ENCODE data around the gene CLEC17A.

CLEC17A gene

GRCh38 chr19:14556662-14557188 lies 26.2 kb upstream of the CLEC17A start:
- Mint-ChIP-seq H3K4me3 (peak overlapping the region in 2 of 3 experiments; percentile 14 to 27), H3K27me3 (ENCODE audit: low read depth) (no peaks in the 10 kb centered on the region), H3K36me3 (ENCODE audit: low read depth) (no peaks in the 10 kb centered on the region), H3K9me3 (no peaks in the 10 kb centered on the region), H3K4me1 (peaks cover 30% of the 10 kb centered on the region), H3K27ac (peak overlapping the region in 1 of 3 experiments; percentile 43)
- TF ChIP-seq CTCF (IDR thresholded peaks at IDR 0.05; ENCODE audit: unreplicated experiment in 3 of 3): peak; percentile 84 to 91 (median 88)

DNA sequence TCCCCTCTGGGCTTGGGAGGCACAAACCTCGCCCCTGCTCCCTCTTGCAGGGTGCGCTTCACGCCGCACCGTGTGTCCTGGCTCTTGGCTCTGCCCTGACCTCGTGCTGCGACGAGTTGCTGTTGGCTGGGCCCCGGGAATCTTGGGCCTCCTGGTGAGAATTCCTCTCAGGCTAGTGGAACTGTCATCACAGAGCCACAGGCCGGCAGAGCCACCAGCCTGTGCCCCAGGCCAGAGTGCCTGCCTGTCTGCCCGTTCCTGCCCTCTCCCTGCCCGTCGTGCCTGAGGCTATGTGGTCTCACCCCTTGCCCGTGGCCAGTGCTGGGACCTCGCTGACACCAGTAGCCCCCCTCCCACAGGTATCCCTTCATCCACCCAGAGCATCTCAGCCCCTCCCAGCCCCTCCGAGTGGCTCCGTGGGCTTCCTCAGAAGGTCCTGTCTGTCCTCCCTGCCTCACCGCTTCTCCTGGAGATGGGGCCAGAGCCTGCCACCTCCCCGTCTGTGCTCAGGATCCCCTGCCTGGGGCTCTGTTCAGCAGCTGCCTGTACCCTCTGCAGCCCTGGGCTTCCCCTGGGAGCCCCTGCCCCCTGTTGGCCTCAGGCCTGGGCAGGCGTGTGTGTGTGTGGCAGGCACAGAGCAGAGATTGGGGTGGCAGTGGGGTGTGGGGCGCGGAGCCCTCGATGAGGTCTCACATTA lies 24.4 kb upstream of the CLEC17A start:
- Mint-ChIP-seq H3K27me3 (ENCODE audit: low read depth) (no peaks in the 10 kb centered on the region), H3K4me3 (no peak overlapping the region), H3K4me1 (peaks cover 33% of the 10 kb centered on the region), H3K27ac (peak overlapping the region in 1 of 3 experiments; percentile 30), H3K36me3 (ENCODE audit: low read depth) (no peaks in the 10 kb centered on the region), H3K9me3 (no peaks in the 10 kb centered on the region)
- no peak for TF ChIP-seq CTCF (IDR thresholded peaks at IDR 0.05; ENCODE audit: unreplicated experiment in 3 of 3)

GRCh38 chr19:14559916-14560775 lies 22.7 kb upstream of the CLEC17A start:
- TF ChIP-seq CTCF (IDR thresholded peaks at IDR 0.05; ENCODE audit: unreplicated experiment in 3 of 3): no peak
- H3K4me1 Mint-ChIP-seq: peaks cover 28% of the 10 kb centered on the region

GRCh38 chr19:14560776-14561108 lies 22.1 kb upstream of the CLEC17A start:
- H3K27me3 Mint-ChIP-seq (ENCODE audit: low read depth): no peaks in the 10 kb centered on the region
- no peaks in the 10 kb centered on the region for H3K9me3 Mint-ChIP-seq
- H3K36me3 Mint-ChIP-seq (ENCODE audit: low read depth): no peaks in the 10 kb centered on the region

More at GRCh38 chr19:14559916-14560775, 22.7 kb upstream of the CLEC17A start:
- H3K27me3 Mint-ChIP-seq (ENCODE audit: low read depth): no peaks in the 10 kb centered on the region
- peak overlapping the region; percentile 55 to 71 (median 63) for H3K27ac Mint-ChIP-seq
- no peaks in the 10 kb centered on the region for H3K9me3 Mint-ChIP-seq
- no peak overlapping the region for H3K4me3 Mint-ChIP-seq
- no peaks in the 10 kb centered on the region for H3K36me3 Mint-ChIP-seq (ENCODE audit: low read depth)

GRCh38 chr19:14561249-14561648 lies 21.6 kb upstream of the CLEC17A start:
- TF ChIP-seq CTCF (IDR thresholded peaks at IDR 0.05; ENCODE audit: unreplicated experiment in 3 of 3): no peak
- no peak overlapping the region for H3K4me3 Mint-ChIP-seq
- no peaks in the 10 kb centered on the region for H3K27me3 Mint-ChIP-seq (ENCODE audit: low read depth)
- peak overlapping the region; percentile 82 to 92 (median 89) for H3K27ac Mint-ChIP-seq
- H3K36me3 Mint-ChIP-seq (ENCODE audit: low read depth): no peaks in the 10 kb centered on the region
- no peaks in the 10 kb centered on the region for H3K9me3 Mint-ChIP-seq
- H3K4me1 Mint-ChIP-seq: peaks cover 24% of the 10 kb centered on the region

More at GRCh38 chr19:14560776-14561108, 22.1 kb upstream of the CLEC17A start:
- TF ChIP-seq CTCF (IDR thresholded peaks at IDR 0.05; ENCODE audit: unreplicated experiment in 3 of 3): no peak
- Mint-ChIP-seq H3K27ac (peak overlapping the region; percentile 55 to 71 (median 63)), H3K4me3 (no peak overlapping the region), H3K4me1 (peaks cover 28% of the 10 kb centered on the region)
